GM10266 (cell line): ENCODE data around the gene FLNA.
"Not testable (repeated sequence)": the region's sequence is repeated elsewhere in the genome, so short reads cannot be mapped to it uniquely, and the experiment has no call there.

Experiments used
- DNase-seq: peaks from one replicate; pipeline ENCODE4 v3.0.0; 2012; ENCODE audit errors: extremely low spot score
- TF ChIP-seq, protein P1 (sequence below): IDR thresholded peaks from 2 replicates; pipeline ENCODE4 v1.5.1; 2012; ENCODE audit warnings: mild to moderate bottlenecking, low read depth; ENCODE audit not compliant: control insufficient read depth, insufficient read depth; ENCODE audit errors: missing control alignments

FLNA gene

GRCh38 chrX:154303476-154303875 lies 71.0 kb downstream of the FLNA start:
- no peak for DNase-seq
- TF ChIP-seq, protein P1, sequence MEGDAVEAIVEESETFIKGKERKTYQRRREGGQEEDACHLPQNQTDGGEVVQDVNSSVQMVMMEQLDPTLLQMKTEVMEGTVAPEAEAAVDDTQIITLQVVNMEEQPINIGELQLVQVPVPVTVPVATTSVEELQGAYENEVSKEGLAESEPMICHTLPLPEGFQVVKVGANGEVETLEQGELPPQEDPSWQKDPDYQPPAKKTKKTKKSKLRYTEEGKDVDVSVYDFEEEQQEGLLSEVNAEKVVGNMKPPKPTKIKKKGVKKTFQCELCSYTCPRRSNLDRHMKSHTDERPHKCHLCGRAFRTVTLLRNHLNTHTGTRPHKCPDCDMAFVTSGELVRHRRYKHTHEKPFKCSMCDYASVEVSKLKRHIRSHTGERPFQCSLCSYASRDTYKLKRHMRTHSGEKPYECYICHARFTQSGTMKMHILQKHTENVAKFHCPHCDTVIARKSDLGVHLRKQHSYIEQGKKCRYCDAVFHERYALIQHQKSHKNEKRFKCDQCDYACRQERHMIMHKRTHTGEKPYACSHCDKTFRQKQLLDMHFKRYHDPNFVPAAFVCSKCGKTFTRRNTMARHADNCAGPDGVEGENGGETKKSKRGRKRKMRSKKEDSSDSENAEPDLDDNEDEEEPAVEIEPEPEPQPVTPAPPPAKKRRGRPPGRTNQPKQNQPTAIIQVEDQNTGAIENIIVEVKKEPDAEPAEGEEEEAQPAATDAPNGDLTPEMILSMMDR: no peak

GRCh38 chrX:154302998-154303397 lies 71.4 kb downstream of the FLNA start:
- not testable (repeated sequence) for DNase-seq

DNA sequence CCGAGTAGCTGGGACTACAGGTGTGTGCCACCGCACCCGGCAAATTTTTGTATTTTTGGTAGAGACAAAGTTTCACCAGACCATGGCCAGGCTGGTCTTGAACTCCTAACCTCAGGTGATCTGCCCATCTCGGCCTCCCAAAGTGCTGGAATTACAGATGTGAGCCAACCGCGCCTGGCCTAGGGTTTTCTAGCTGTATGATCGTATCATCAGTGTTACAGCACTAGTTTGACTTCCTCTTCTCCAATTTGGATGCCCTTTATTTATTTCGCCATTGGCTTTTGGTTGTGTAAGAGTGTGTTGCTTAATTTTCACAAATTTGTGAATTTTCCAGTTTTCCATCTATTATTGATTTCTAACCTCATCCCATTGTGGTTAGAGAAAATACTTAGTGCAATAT lies 73.6 kb downstream of the FLNA start:
- DNase-seq: no peak
- TF ChIP-seq, protein P1: no peak
